ENCODE results near the gene THSD7A. TPM values are rescaled to one million over a fixed set of nuclear protein-coding genes. Genes with fewer than 3 reads are reported as not detected.

The THSD7A gene
- total RNA-seq, 2 experiments from 2014 or later: not detected

- no peaks in the 10 kb centered on the region for H3K27me3 Mint-ChIP-seq
- H3K4me1 Mint-ChIP-seq: no peaks in the 10 kb centered on the region
- no peaks in the 10 kb centered on the region for H3K9me3 Mint-ChIP-seq
- no peak for DNase-seq
- no peak overlapping the region for H3K27ac Mint-ChIP-seq
- H3K4me3 Mint-ChIP-seq: no peak overlapping the region
- H3K36me3 Mint-ChIP-seq: no peaks in the 10 kb centered on the region
Observed at GRCh38 chr7:11428877-11429581, 403.0 kb downstream of the THSD7A start.

GRCh38 chr7:11427686-11428273, 404.2 kb downstream of the THSD7A start:
- no peak for DNase-seq
- H3K36me3 Mint-ChIP-seq: no peaks in the 10 kb centered on the region
- H3K27me3 Mint-ChIP-seq: no peaks in the 10 kb centered on the region
- no peak overlapping the region for H3K4me3 Mint-ChIP-seq
- no peaks in the 10 kb centered on the region for H3K4me1 Mint-ChIP-seq
- H3K27ac Mint-ChIP-seq: no peak overlapping the region
- no peaks in the 10 kb centered on the region for H3K9me3 Mint-ChIP-seq

- no peaks in the 10 kb centered on the region for H3K36me3 Mint-ChIP-seq
- peaks cover 1% of the 10 kb centered on the region for H3K9me3 Mint-ChIP-seq
- H3K27ac Mint-ChIP-seq: no peak overlapping the region
- DNase-seq: no peak
- H3K4me3 Mint-ChIP-seq: no peak overlapping the region
- H3K4me1 Mint-ChIP-seq: no peaks in the 10 kb centered on the region
- H3K27me3 Mint-ChIP-seq: no peaks in the 10 kb centered on the region
Observed at GRCh38 chr7:11424006-11424405, 408.0 kb downstream of the THSD7A start.

GRCh38 chr7:11420049-11420448, 411.9 kb downstream of the THSD7A start:
- no peak overlapping the region for H3K27ac Mint-ChIP-seq
- no peaks in the 10 kb centered on the region for H3K4me1 Mint-ChIP-seq
- H3K27me3 Mint-ChIP-seq: no peaks in the 10 kb centered on the region
- no peak overlapping the region for H3K4me3 Mint-ChIP-seq
- no peaks in the 10 kb centered on the region for H3K36me3 Mint-ChIP-seq
- H3K9me3 Mint-ChIP-seq: peaks cover 1% of the 10 kb centered on the region
- no peak for DNase-seq

- Mint-ChIP-seq H3K9me3 (peaks cover 7% of the 10 kb centered on the region), H3K4me3 (no peak overlapping the region), H3K27ac (no peak overlapping the region), H3K36me3 (no peaks in the 10 kb centered on the region), H3K4me1 (no peaks in the 10 kb centered on the region), H3K27me3 (no peaks in the 10 kb centered on the region)
- no peak for DNase-seq
Observed at GRCh38 chr7:11416641-11417458, 415.1 kb downstream of the THSD7A start.

DNA sequence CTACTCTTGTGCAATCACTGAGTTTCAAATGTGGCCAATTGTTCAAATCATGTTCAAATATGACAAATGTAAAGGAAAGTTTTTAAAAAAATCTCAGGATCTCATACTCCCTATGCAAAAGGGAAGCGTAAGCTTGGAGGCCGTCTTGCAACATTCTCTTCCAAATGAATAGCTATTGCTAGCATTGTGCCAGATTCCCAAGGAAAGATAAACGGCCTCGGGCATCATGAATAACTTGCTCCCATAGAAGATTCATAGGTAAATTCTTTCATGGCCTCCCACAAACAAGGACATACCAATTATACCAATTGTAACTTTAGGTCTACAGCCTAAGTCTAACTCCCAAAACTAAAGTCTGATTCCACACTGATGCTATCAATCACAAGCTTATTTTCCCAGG, 416.9 kb downstream of the THSD7A start:
- H3K27me3 Mint-ChIP-seq: no peaks in the 10 kb centered on the region
- no peaks in the 10 kb centered on the region for H3K4me1 Mint-ChIP-seq
- H3K27ac Mint-ChIP-seq: no peak overlapping the region
- H3K36me3 Mint-ChIP-seq: no peaks in the 10 kb centered on the region
- H3K4me3 Mint-ChIP-seq: no peak overlapping the region
- peaks cover 6% of the 10 kb centered on the region for H3K9me3 Mint-ChIP-seq
- DNase-seq: no peak

- Mint-ChIP-seq H3K27ac (no peak overlapping the region), H3K27me3 (no peaks in the 10 kb centered on the region), H3K4me1 (no peaks in the 10 kb centered on the region), H3K9me3 (peaks cover 6% of the 10 kb centered on the region), H3K36me3 (no peaks in the 10 kb centered on the region), H3K4me3 (no peak overlapping the region)
- DNase-seq: no peak
Observed at GRCh38 chr7:11413901-11414300, 418.1 kb downstream of the THSD7A start.

DNA sequence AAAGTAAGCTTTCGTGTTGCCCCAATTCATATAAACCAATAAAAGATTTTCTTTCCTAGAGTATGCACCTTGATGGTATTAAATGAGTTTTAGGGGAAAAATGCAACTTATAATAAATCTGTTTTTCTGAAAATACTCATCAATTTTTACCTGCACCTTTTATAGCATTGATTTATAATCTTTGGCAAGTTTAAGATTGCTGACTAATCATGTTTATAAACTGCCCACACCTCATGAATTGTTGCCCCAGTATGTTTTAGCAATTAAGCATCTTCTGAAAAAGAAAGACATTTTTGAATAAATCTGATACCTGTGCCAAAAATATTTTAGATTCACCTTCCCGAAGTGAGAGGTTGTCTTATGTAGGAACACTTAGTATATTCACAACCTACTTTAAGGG, 420.0 kb downstream of the THSD7A start:
- Mint-ChIP-seq H3K4me1 (no peaks in the 10 kb centered on the region), H3K27me3 (no peaks in the 10 kb centered on the region), H3K27ac (no peak overlapping the region), H3K4me3 (no peak overlapping the region), H3K9me3 (peaks cover 6% of the 10 kb centered on the region), H3K36me3 (no peaks in the 10 kb centered on the region)
- no peak for DNase-seq

DNA sequence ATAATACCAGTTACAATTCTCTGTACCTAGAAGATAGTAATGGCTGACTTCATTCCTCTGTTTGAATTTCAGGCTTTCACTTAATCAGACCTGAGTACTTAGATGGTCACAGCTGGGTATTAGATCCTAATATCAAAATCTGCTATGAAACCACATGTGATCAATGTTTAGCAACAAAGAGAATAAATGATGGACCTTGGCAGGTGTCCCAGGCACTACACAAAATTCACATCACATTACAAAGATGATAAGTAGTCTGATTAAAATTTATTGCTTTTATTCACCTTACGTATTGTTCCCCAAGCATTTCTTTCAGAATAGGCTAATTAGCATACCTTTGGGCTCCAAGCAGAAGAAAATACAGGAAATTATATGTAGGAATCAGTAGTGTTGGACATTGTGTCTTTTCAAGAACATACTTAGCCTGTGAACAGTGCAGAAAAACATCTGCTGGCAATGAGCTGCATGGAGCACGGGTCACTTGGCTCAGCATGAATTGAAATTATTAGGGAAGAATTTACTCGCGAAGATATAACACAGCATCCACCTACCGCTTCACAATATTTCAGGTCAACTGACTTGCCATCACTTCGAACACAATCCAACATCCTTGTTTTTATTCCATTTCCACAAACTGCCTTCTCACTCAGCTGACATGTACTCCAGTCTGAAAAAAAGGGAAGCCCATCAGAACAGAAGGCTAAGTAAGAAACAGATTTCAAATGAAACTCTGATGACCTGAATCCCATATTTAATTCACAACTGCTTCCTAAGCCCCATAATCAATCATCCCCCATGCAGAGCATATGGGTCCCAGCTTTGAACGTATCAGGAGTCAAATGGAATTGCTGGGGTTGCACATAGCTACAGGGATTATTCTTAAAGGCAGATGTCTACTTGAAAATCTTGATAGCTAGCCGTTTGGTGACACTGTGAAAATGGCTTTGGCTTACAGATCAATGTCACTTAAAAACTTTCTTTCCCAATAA, 421.0 kb downstream of the THSD7A start:
- no peak overlapping the region for H3K27ac Mint-ChIP-seq
- peaks cover 6% of the 10 kb centered on the region for H3K9me3 Mint-ChIP-seq
- no peaks in the 10 kb centered on the region for H3K4me1 Mint-ChIP-seq
- H3K4me3 Mint-ChIP-seq: no peak overlapping the region
- no peak for DNase-seq
- H3K27me3 Mint-ChIP-seq: no peaks in the 10 kb centered on the region
- H3K36me3 Mint-ChIP-seq: no peaks in the 10 kb centered on the region

GRCh38 chr7:11404355-11404754, 427.6 kb downstream of the THSD7A start:
- no peak for DNase-seq
- Mint-ChIP-seq H3K27ac (no peak overlapping the region), H3K27me3 (no peaks in the 10 kb centered on the region), H3K4me3 (no peak overlapping the region), H3K36me3 (no peaks in the 10 kb centered on the region), H3K4me1 (no peaks in the 10 kb centered on the region), H3K9me3 (peaks cover 2% of the 10 kb centered on the region)

DNA sequence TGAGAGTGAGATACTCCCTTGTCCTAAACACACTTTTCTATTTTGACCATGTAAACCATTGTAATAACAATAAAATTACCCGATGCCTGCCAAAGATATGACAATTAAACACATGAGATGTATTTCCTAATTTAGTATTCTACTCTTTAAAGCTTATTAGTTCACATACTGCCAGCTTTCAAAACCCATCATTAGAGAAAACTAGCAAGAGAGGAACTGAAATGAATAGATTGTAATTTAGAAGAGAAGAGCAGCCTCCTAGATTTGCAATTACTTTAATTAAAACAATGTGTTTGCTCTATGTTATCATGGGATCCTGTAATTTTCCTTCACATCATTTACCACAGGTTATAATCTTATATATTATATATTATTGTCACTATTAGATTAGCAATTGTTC, 428.2 kb downstream of the THSD7A start:
- H3K27me3 Mint-ChIP-seq: no peaks in the 10 kb centered on the region
- no peaks in the 10 kb centered on the region for H3K4me1 Mint-ChIP-seq
- no peak overlapping the region for H3K27ac Mint-ChIP-seq
- H3K36me3 Mint-ChIP-seq: no peaks in the 10 kb centered on the region
- H3K9me3 Mint-ChIP-seq: peaks cover 2% of the 10 kb centered on the region
- no peak for DNase-seq
- H3K4me3 Mint-ChIP-seq: no peak overlapping the region

- DNase-seq: no peak
- Mint-ChIP-seq H3K27ac (no peak overlapping the region), H3K4me1 (no peaks in the 10 kb centered on the region), H3K36me3 (no peaks in the 10 kb centered on the region), H3K27me3 (no peaks in the 10 kb centered on the region), H3K9me3 (peaks cover 4% of the 10 kb centered on the region), H3K4me3 (no peak overlapping the region)
Observed at GRCh38 chr7:11394438-11394837, 437.6 kb downstream of the THSD7A start.

- Mint-ChIP-seq H3K4me3 (no peak overlapping the region), H3K4me1 (no peaks in the 10 kb centered on the region), H3K9me3 (no peaks in the 10 kb centered on the region), H3K27ac (no peak overlapping the region), H3K27me3 (no peaks in the 10 kb centered on the region), H3K36me3 (no peaks in the 10 kb centered on the region)
- no peak for DNase-seq
Observed at GRCh38 chr7:11379641-11380040, 452.4 kb downstream of the THSD7A start.

- DNase-seq: no peak
- Mint-ChIP-seq H3K9me3 (no peaks in the 10 kb centered on the region), H3K4me3 (no peak overlapping the region), H3K27me3 (no peaks in the 10 kb centered on the region), H3K27ac (no peak overlapping the region), H3K4me1 (no peaks in the 10 kb centered on the region), H3K36me3 (no peaks in the 10 kb centered on the region)
Observed at GRCh38 chr7:11376529-11376928, 455.5 kb downstream of the THSD7A start.

GRCh38 chr7:11374629-11375028, 457.4 kb downstream of the THSD7A start:
- no peak for DNase-seq
- Mint-ChIP-seq H3K4me1 (no peaks in the 10 kb centered on the region), H3K4me3 (no peak overlapping the region), H3K27me3 (no peaks in the 10 kb centered on the region), H3K36me3 (no peaks in the 10 kb centered on the region), H3K27ac (no peak overlapping the region), H3K9me3 (no peaks in the 10 kb centered on the region)

Measured in activated naive CD8-positive, alpha-beta T cell treated with anti-CD3 and anti-CD28 coated beads for 36 hours (primary cell).